Epidermal melanocyte (primary cell): ENCODE data around the gene TLK1.
"Not testable (repeated sequence)": the region's sequence is repeated elsewhere in the genome, so short reads cannot be mapped to it uniquely, and the experiment has no call there.

ENCODE experiments used
- DNase-seq: peaks from one replicate; pipeline ENCODE4 v3.0.0; 2011; ENCODE audit warnings: low spot score; ENCODE audit not compliant: insufficient read length

Gene TLK1

GRCh38 chr2:171084128-171084527 is 76.6 kb downstream of the TLK1 start:
- no peak for DNase-seq

- DNase-seq = no peak
These were observed 77.2 kb downstream of the TLK1 start for GRCh38 chr2:171083451-171083850.

- no peak for DNase-seq
These were observed 79.0 kb downstream of the TLK1 start for GRCh38 chr2:171081649-171082111.

- no peak for DNase-seq
These were observed 80.1 kb downstream of the TLK1 start for GRCh38 chr2:171080607-171081006.

GRCh38 chr2:171076422-171076821 is 84.3 kb downstream of the TLK1 start:
- not testable (repeated sequence) for DNase-seq

- no peak for DNase-seq
These were observed 88.5 kb downstream of the TLK1 start for GRCh38 chr2:171072164-171072563.

GRCh38 chr2:171069286-171069956 is 91.3 kb downstream of the TLK1 start:
- no peak for DNase-seq

- no peak for DNase-seq
These were observed 94.6 kb downstream of the TLK1 start for GRCh38 chr2:171066110-171066509.

GRCh38 chr2:171057575-171057974 is 103.1 kb downstream of the TLK1 start:
- DNase-seq = no peak

GRCh38 chr2:171056307-171056706 is 104.4 kb downstream of the TLK1 start:
- DNase-seq = no peak

- DNase-seq = no peak
These were observed 111.0 kb downstream of the TLK1 start for GRCh38 chr2:171049691-171050090.

GRCh38 chr2:171046048-171046560 is 114.6 kb downstream of the TLK1 start:
- no peak for DNase-seq

- DNase-seq = no peak
These were observed 116.3 kb downstream of the TLK1 start for GRCh38 chr2:171044416-171044815.

GRCh38 chr2:171042253-171042969 is 118.3 kb downstream of the TLK1 start:
- no peak for DNase-seq

- DNase-seq = no peak
These were observed 124.2 kb downstream of the TLK1 start for GRCh38 chr2:171036532-171036931.

GRCh38 chr2:171034315-171034714 is 126.4 kb downstream of the TLK1 start:
- DNase-seq = no peak

- DNase-seq = no peak
These were observed 135.5 kb downstream of the TLK1 start for GRCh38 chr2:171025214-171025613.

GRCh38 chr2:171018522-171018921 is 142.2 kb downstream of the TLK1 start:
- DNase-seq = no peak

GRCh38 chr2:171016125-171016524 is 144.6 kb downstream of the TLK1 start:
- no peak for DNase-seq

- no peak for DNase-seq
These were observed 146.8 kb downstream of the TLK1 start for GRCh38 chr2:171013851-171014250.

GRCh38 chr2:171009386-171009785 is 151.3 kb downstream of the TLK1 start:
- DNase-seq = no peak

GRCh38 chr2:171008550-171009205 is 152.0 kb downstream of the TLK1 start:
- no peak for DNase-seq
